ENCODE measurements around the gene CDK5RAP1.

DNA sequence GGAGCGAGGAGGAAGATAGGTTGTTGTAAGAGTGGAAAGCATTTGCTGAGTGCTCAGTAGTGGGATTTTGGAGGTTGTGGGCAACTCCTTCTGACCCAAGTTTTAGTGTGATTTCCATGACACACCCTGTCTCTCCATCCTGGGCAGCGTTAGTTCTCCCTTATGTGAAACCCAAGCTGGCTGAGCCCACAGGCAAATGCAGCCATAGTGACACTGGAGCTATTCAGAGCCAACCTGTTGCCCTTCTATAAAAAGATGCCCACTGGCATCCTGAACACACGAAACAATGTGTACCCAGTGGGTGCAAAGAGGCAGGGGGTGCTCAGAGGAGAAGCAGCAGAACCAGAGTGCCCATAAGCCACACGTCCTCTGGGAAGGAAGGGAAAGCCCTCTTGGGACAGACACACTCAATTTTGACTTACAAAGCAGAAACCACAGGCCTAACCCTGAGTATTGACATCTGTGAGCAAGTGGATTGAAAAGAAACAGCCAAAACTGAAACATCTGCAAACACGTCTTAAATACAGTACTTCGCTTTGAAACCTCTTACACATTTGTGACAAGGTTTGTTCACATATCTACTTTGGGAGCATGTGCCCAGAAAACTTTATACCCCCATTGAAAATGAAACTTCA is 63.7 kb downstream of the CDK5RAP1 start:
- TF ChIP-seq TFAM (CRISPR knock-in tag; conservative IDR thresholded peaks at IDR 0.05) (no peak), ZNF274 (IDR thresholded peaks at IDR 0.05; ENCODE audit: borderline replicate concordance, low read depth, low read length) (no peak), ZNF224 (CRISPR knock-in tag; IDR thresholded peaks at IDR 0.05) (no peak), BACH1 (tag; IDR thresholded peaks at IDR 0.05) (no peak), EZH2 (IDR thresholded peaks at IDR 0.05; ENCODE audit: borderline replicate concordance, low read depth, low read length) (no peak), ZBED1 (IDR thresholded peaks at IDR 0.05) (no peak), YY1 (IDR thresholded peaks at IDR 0.05; ENCODE audit: borderline replicate concordance in 1 of 3, control insufficient read depth in 1 of 3, extremely low read depth in 1 of 3, insufficient read depth in 3 of 3, insufficient read length in 1 of 3, insufficient replicate concordance in 2 of 3, low read depth in 1 of 3, low read length in 2 of 3) (no peak), ZFP1 (CRISPR knock-in tag; IDR thresholded peaks at IDR 0.05) (no peak), MTA1 (IDR thresholded peaks at IDR 0.05; ENCODE audit: borderline replicate concordance) (no peak), ELF1 (tag; IDR thresholded peaks at IDR 0.05) (no peak)
- TF ChIP-seq, protein P1, sequence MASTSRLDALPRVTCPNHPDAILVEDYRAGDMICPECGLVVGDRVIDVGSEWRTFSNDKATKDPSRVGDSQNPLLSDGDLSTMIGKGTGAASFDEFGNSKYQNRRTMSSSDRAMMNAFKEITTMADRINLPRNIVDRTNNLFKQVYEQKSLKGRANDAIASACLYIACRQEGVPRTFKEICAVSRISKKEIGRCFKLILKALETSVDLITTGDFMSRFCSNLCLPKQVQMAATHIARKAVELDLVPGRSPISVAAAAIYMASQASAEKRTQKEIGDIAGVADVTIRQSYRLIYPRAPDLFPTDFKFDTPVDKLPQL (IDR thresholded peaks at IDR 0.05; ENCODE audit: extremely low read depth, insufficient read length): no peak
- TF ChIP-seq, protein P2, sequence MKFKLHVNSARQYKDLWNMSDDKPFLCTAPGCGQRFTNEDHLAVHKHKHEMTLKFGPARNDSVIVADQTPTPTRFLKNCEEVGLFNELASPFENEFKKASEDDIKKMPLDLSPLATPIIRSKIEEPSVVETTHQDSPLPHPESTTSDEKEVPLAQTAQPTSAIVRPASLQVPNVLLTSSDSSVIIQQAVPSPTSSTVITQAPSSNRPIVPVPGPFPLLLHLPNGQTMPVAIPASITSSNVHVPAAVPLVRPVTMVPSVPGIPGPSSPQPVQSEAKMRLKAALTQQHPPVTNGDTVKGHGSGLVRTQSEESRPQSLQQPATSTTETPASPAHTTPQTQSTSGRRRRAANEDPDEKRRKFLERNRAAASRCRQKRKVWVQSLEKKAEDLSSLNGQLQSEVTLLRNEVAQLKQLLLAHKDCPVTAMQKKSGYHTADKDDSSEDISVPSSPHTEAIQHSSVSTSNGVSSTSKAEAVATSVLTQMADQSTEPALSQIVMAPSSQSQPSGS (CRISPR knock-in tag; IDR thresholded peaks at IDR 0.05): no peak
- TF ChIP-seq, protein P3, sequence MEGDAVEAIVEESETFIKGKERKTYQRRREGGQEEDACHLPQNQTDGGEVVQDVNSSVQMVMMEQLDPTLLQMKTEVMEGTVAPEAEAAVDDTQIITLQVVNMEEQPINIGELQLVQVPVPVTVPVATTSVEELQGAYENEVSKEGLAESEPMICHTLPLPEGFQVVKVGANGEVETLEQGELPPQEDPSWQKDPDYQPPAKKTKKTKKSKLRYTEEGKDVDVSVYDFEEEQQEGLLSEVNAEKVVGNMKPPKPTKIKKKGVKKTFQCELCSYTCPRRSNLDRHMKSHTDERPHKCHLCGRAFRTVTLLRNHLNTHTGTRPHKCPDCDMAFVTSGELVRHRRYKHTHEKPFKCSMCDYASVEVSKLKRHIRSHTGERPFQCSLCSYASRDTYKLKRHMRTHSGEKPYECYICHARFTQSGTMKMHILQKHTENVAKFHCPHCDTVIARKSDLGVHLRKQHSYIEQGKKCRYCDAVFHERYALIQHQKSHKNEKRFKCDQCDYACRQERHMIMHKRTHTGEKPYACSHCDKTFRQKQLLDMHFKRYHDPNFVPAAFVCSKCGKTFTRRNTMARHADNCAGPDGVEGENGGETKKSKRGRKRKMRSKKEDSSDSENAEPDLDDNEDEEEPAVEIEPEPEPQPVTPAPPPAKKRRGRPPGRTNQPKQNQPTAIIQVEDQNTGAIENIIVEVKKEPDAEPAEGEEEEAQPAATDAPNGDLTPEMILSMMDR (IDR thresholded peaks at IDR 0.05 in 2 of 3, conservative IDR thresholded peaks at IDR 0.05 in 1 of 3; ENCODE audit: insufficient read depth in 2 of 3, low read depth in 1 of 3, low read length in 3 of 3): no peak
